ENCODE results near the gene RPRD1B.

- TF ChIP-seq CTCF (IDR thresholded peaks at IDR 0.05; ENCODE audit: extremely low read depth in 1 of 2, insufficient read depth in 1 of 2, low read depth in 1 of 2, low read length in 2 of 2) (no peak), JUN (IDR thresholded peaks at IDR 0.05; ENCODE audit: borderline replicate concordance, insufficient read depth, insufficient read length, low read depth) (no peak), MAX (IDR thresholded peaks at IDR 0.05; ENCODE audit: insufficient read depth, insufficient read length) (no peak), EZH2 (IDR thresholded peaks at IDR 0.05; ENCODE audit: borderline replicate concordance, low read depth, low read length, severe bottlenecking) (no peak), MYC (IDR thresholded peaks at IDR 0.05; ENCODE audit: low read depth, low read length) (no peak)
Measured at GRCh38 chr20:38139977-38140753, 106.6 kb downstream of the RPRD1B start.
